Neutrophil (primary cell): ENCODE measurements around the gene PRDM15.

ENCODE experiments used
- H3K27ac ChIP-seq: fragments of 200-600 bp; sonication (generic); 2 replicates; pipeline ENCODE4 v1.5.1; 2016; ENCODE audit warnings: mild to moderate bottlenecking, moderate library complexity
- H3K27me3 ChIP-seq: fragments of 200-600 bp; sonication (generic); 2 replicates; pipeline ENCODE4 v1.6.0; 2016; ENCODE audit warnings: mild to moderate bottlenecking
- H3K36me3 ChIP-seq: fragments of 200-600 bp; sonication (generic); 2 replicates; pipeline ENCODE4 v1.5.1; 2017
- H3K4me1 ChIP-seq, 2 experiments: fragments of 200-600 bp in 1 of 2; sonication (generic) in 1 of 2; 1 replicate in 1 of 2; 2 replicates in 1 of 2; pipeline versions ENCODE4 v1.5.1 to v1.6.1; 2013 to 2016; ENCODE audit warnings: low read depth in 1 of 2, low read length in 1 of 2, mild to moderate bottlenecking in 1 of 2, moderate library complexity in 1 of 2; ENCODE audit not compliant: control insufficient read depth in 1 of 2, insufficient read depth in 1 of 2
- H3K4me3 ChIP-seq, 2 experiments: fragments of 200-600 bp in 1 of 2; sonication (generic) in 1 of 2; 1 replicate in 1 of 2; 2 replicates in 1 of 2; pipeline ENCODE4 v1.5.1; 2013 to 2016; ENCODE audit warnings: low read depth in 1 of 2, low read length in 1 of 2, mild to moderate bottlenecking in 1 of 2, moderate library complexity in 1 of 2
- H3K9me3 ChIP-seq: fragments of 200-600 bp; sonication (generic); 2 replicates; pipeline ENCODE4 v1.5.1; 2016
- TF ChIP-seq, protein P1 (sequence below): fragments of 200-600 bp; sonication (generic); IDR thresholded peaks from 2 replicates; pipeline ENCODE4 v1.5.1; 2016; ENCODE audit warnings: antibody characterized with exemption

The PRDM15 gene

DNA sequence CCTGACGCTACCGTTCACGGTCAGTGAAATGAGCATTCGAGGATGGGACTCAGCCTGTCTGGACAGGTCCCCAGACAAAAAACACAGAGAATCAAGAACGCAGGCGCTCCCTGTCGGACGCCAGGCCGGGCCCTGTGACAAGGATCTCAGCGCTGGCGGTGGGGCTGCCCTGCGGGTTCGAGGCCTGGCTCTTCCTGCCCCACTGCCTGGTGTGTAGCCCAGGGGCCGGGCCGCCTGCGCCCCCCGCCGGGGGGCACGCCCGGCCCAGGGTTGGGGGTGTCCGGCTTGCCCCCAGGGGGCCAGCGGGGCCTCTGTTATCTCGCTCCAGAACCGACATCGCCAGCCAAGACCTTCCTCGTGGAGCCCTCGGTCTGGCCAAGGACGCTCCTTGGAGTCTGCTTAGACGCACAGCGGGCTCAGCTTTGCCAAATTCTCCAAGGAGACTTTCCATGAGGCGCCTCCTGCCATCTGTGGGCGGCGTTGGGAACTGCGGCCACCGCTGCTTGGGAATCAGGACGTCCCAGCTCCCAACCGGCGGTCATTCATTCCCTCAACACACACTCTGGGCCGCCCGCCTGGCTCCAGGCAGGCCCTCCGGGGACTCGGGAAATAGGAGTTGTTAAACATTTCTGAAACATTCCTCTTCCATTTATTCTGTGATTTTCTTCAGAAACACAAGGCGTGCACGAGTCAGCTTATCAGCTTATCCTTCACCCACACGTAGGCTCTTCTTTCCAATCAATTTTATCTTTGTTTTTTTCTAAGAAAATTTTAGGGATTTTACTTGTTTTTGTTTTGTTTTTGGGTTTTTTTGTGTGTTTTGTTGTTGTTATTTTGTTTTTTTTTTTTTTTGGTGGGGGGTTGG lies 101.0 kb downstream of the PRDM15 start:
- TF ChIP-seq, protein P1, sequence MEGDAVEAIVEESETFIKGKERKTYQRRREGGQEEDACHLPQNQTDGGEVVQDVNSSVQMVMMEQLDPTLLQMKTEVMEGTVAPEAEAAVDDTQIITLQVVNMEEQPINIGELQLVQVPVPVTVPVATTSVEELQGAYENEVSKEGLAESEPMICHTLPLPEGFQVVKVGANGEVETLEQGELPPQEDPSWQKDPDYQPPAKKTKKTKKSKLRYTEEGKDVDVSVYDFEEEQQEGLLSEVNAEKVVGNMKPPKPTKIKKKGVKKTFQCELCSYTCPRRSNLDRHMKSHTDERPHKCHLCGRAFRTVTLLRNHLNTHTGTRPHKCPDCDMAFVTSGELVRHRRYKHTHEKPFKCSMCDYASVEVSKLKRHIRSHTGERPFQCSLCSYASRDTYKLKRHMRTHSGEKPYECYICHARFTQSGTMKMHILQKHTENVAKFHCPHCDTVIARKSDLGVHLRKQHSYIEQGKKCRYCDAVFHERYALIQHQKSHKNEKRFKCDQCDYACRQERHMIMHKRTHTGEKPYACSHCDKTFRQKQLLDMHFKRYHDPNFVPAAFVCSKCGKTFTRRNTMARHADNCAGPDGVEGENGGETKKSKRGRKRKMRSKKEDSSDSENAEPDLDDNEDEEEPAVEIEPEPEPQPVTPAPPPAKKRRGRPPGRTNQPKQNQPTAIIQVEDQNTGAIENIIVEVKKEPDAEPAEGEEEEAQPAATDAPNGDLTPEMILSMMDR: peak; percentile 65
- H3K36me3 ChIP-seq: no peaks in the 10 kb centered on the region
- no peak overlapping the region for H3K27ac ChIP-seq
- peaks cover 98% of the 10 kb centered on the region for H3K27me3 ChIP-seq
- no peak overlapping the region for H3K4me3 ChIP-seq
- H3K9me3 ChIP-seq: no peaks in the 10 kb centered on the region
- peaks cover 0 to 5% of the 10 kb centered on the region in 2 experiments for H3K4me1 ChIP-seq

DNA sequence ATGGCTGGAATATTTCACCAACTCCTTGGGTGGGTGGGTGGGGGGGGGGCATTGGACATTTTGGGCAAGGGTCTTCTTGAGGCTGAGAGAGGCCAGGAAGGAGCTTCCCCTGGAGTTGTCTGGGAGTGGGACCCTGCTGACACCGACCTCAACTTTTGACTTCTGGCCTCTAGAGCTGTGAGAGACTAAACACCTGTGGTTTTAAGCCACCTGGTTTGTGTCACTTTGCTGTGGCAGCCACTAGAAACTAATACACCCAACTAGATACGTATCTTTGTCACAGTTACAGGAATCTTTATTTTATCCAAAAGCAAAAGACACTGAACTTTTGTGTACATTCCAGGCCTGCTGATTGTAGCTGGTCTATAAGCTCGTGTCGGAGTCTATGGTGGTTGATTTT lies 102.4 kb downstream of the PRDM15 start:
- Histone ChIP-seq H3K36me3 (no peaks in the 10 kb centered on the region), H3K27me3 (peaks cover 98% of the 10 kb centered on the region), H3K4me1 (peaks cover 0 to 5% of the 10 kb centered on the region in 2 experiments), H3K4me3 (no peak overlapping the region), H3K27ac (no peak overlapping the region), H3K9me3 (no peaks in the 10 kb centered on the region)
- TF ChIP-seq, protein P1: no peak

DNA sequence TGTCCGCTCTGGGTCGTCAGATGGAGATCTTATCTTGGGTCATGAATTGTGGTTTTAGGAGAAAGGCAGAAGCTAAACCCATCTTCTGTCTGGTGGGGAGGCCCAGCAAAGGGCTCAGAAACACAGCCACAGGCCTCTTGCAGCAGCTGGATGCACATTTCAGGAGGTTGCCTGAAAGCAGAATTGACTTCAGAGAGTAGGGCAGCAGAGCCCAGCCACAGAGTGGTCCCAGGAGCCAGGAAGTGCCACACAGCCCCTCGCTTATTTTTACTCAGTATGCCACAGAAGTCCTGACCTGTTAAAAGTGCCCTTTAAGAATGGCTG lies 104.0 kb downstream of the PRDM15 start:
- no peaks in the 10 kb centered on the region for H3K9me3 ChIP-seq
- peaks cover 98% of the 10 kb centered on the region for H3K27me3 ChIP-seq
- no peak overlapping the region for H3K27ac ChIP-seq
- H3K4me3 ChIP-seq: no peak overlapping the region
- no peaks in the 10 kb centered on the region for H3K36me3 ChIP-seq
- TF ChIP-seq, protein P1: no peak
- H3K4me1 ChIP-seq: peaks cover 0 to 5% of the 10 kb centered on the region in 2 experiments

DNA sequence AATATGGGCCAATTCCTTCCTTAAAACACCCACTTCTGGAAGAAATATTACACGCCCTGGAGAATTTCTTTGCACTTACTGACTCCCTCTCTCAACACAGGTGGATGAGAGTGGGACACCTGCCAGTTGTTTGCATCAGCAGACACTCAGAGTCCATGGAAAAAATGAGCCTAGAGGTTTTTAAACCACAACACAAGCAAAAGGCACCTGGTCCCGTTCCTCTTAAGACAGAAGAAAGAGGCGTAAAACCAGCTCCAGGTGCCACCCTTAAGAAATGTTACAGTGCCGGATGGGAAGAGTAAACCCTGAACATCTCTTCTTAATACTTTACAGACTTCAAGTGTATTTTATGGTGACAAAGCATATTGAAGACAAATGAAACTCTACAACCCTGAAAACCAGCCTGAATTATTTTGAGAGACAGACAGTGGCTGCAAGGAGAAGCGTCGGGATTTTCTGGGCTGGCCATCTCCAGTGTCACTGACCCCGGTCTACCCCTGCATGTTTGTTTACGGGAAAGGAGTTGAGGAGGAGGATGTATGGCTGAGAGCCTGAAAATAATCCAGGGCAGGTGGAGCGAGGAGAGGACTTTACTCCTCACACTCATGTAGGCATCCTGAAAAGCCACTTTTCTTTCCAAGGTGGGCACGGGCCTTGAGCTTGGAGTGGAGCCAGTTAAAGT lies 104.5 kb downstream of the PRDM15 start:
- TF ChIP-seq, protein P1: no peak
- no peak overlapping the region for H3K4me3 ChIP-seq

DNA sequence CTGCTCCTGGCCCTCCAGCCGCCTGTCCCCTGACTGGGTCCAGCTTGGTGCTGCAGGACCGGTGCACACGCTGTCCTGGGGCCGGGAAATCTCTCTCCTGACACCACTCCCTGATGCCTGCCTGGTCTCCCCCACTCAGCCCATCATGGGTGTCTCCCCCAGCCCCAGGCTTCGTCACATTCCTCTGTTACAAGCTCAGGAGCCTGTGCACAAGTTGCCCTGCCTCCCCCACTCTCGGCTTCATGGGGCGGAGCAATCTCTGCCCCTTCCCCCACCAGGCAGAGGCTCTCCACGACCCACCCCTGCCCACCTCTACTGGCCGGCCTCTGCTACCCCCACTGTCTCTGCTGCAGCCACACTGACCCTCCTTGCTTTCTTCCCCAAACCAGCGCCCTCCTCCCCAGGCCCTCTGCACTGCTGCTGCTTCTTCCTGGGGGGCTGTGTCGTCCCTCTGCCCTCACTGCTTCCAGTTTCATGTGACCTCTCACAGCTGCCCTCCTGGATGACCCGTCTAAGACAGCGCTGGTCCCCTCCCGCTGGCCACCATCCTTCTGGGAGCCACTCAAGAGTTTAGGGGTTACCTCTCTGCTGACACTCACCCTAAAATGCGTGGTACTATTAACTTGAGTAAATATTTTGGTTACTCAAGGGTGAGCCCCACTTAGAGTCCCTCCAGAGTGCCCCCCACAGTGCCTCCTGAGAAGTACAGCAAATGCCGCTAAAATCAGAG lies 106.6 kb downstream of the PRDM15 start:
- H3K36me3 ChIP-seq: no peaks in the 10 kb centered on the region
- peaks cover 98% of the 10 kb centered on the region for H3K27me3 ChIP-seq
- H3K27ac ChIP-seq: no peak overlapping the region
- TF ChIP-seq, protein P1: no peak
- peaks cover 9 to 17% of the 10 kb centered on the region in 2 experiments for H3K4me1 ChIP-seq
- no peak overlapping the region for H3K4me3 ChIP-seq
- H3K9me3 ChIP-seq: no peaks in the 10 kb centered on the region

More for the DNA sequence above, 104.5 kb downstream of the PRDM15 start:
- H3K27ac ChIP-seq: no peak overlapping the region
- no peaks in the 10 kb centered on the region for H3K9me3 ChIP-seq
- peaks cover 98% of the 10 kb centered on the region for H3K27me3 ChIP-seq
- peaks cover 0 to 5% of the 10 kb centered on the region in 2 experiments for H3K4me1 ChIP-seq
- no peaks in the 10 kb centered on the region for H3K36me3 ChIP-seq
